Suprapubic skin (tissue), 4 donors: ENCODE results near the gene IFT27. TPM values are rescaled to one million over a fixed set of nuclear protein-coding genes. Genes with fewer than 3 reads are reported as not detected.

Experiments
- DNase-seq, 2 donors: peaks; one replicate each; pipeline ENCODE4 v3.0.0-alpha.2; 2019; ENCODE audit warnings: low spot score in 2 of 2
- H3K27ac ChIP-seq: fragments of 200-600 bp; sonication (generic); one replicate; pipeline ENCODE4 v1.5.1; 2019
- H3K27me3 ChIP-seq: fragments of 200-600 bp; sonication (generic); one replicate; pipeline ENCODE4 v1.5.1; 2019
- H3K36me3 ChIP-seq: fragments of 200-600 bp; sonication (generic); one replicate; pipeline ENCODE4 v1.5.1; 2019
- H3K4me1 ChIP-seq: fragments of 200-600 bp; sonication (generic); one replicate; pipeline ENCODE4 v1.5.1; 2019
- H3K4me3 ChIP-seq: fragments of 200-600 bp; sonication (generic); one replicate; pipeline ENCODE4 v1.5.1; 2019; ENCODE audit warnings: mild to moderate bottlenecking
- H3K9me3 ChIP-seq: fragments of 200-600 bp; sonication (generic); one replicate; pipeline ENCODE4 v1.5.1; 2019
- CTCF ChIP-seq, 2 donors: fragments of 200-600 bp in 1 of 2; fragments of 450-650 bp in 1 of 2; sonication (generic) in 1 of 2; IDR thresholded peaks; one replicate each; pipeline ENCODE4 v1.5.1; 2016 to 2019; ENCODE audit warnings: antibody characterized with exemption in 2 of 2, mild to moderate bottlenecking in 1 of 2, moderate library complexity in 1 of 2
- EP300 ChIP-seq: sonication (generic); formaldehyde crosslinking; IDR thresholded peaks from one replicate; pipeline ENCODE4 v1.6.1; 2017; ENCODE audit warnings: antibody characterized with exemption
- POLR2A ChIP-seq, 2 donors: fragments of 450-650 bp; IDR thresholded peaks; one replicate each; pipeline ENCODE4 v1.6.1; 2017; ENCODE audit warnings: antibody characterized with exemption in 2 of 2, mild to moderate bottlenecking in 2 of 2, moderate library complexity in 2 of 2
- POLR2AphosphoS5 ChIP-seq, 3 donors: sonication (generic); formaldehyde crosslinking; IDR thresholded peaks; one replicate each; pipeline ENCODE4 v1.6.1; 2017; ENCODE audit warnings: antibody characterized with exemption in 3 of 3
- WGBS: methylation state at CpG from one replicate; pipeline ENCODE4 v1.1.5; 2018; 5-methylcytosine and 5-hydroxymethylcytosine counted together
- total RNA-seq, 4 donors: library from RNA; depleted of rRNA; stranded (reverse); fragments of >200 nt; gene quantifications; one replicate each; pipeline ENCODE4 v1.1.0, GENCODE V29; 2016

IFT27 gene
- total RNA-seq, 4 donors from 2014 or later, result 8.2 to 29.0 (median 17.7) TPM

- 65% methylated on average over 9 of the region's 9 CpGs for WGBS
- peaks cover 61% of the 10 kb centered on the region for H3K27me3 ChIP-seq
- peak in 1 of 2 donors; percentile 65 for DNase-seq
- no peak overlapping the region for H3K27ac ChIP-seq
- H3K4me1 ChIP-seq, result no peaks in the 10 kb centered on the region
- H3K9me3 ChIP-seq, result no peaks in the 10 kb centered on the region
- no peak overlapping the region for H3K4me3 ChIP-seq
- TF ChIP-seq POLR2AphosphoS5 (IDR thresholded peaks at IDR 0.05), result no peak
- no peak for TF ChIP-seq POLR2A (IDR thresholded peaks at IDR 0.05)
- TF ChIP-seq EP300, result no peak
- TF ChIP-seq CTCF (IDR thresholded peaks at IDR 0.05), result no peak
- H3K36me3 ChIP-seq, result no peaks in the 10 kb centered on the region
Observed at GRCh38 chr22:36726007-36726380, 49.9 kb downstream of the IFT27 start.

- Histone ChIP-seq H3K9me3 (no peaks in the 10 kb centered on the region), H3K36me3 (no peaks in the 10 kb centered on the region), H3K27me3 (peaks cover 66% of the 10 kb centered on the region), H3K4me1 (no peaks in the 10 kb centered on the region), H3K4me3 (no peak overlapping the region), H3K27ac (no peak overlapping the region)
- DNase-seq, result peak in 1 of 2 donors; percentile 48
- no peak for TF ChIP-seq EP300
- no peak for TF ChIP-seq POLR2A (IDR thresholded peaks at IDR 0.05)
- no peak for TF ChIP-seq CTCF (IDR thresholded peaks at IDR 0.05)
- TF ChIP-seq POLR2AphosphoS5 (IDR thresholded peaks at IDR 0.05), result no peak
- WGBS, result 72% methylated on average over 21 of the region's 24 CpGs
Observed at GRCh38 chr22:36725366-36726006, 50.4 kb downstream of the IFT27 start.

- no peak overlapping the region for H3K4me3 ChIP-seq
- no peaks in the 10 kb centered on the region for H3K9me3 ChIP-seq
- H3K4me1 ChIP-seq, result no peaks in the 10 kb centered on the region
- peaks cover 68% of the 10 kb centered on the region for H3K27me3 ChIP-seq
- peak in 1 of 2 donors; percentile 29 for DNase-seq
- TF ChIP-seq POLR2AphosphoS5 (IDR thresholded peaks at IDR 0.05) (no peak), CTCF (IDR thresholded peaks at IDR 0.05) (no peak), EP300 (no peak), POLR2A (IDR thresholded peaks at IDR 0.05) (no peak)
- no peaks in the 10 kb centered on the region for H3K36me3 ChIP-seq
- no peak overlapping the region for H3K27ac ChIP-seq
- WGBS, result 79% methylated on average over 4 of the region's 4 CpGs
Observed at GRCh38 chr22:36724836-36725235, 51.1 kb downstream of the IFT27 start.

GRCh38 chr22:36722055-36722454, 53.9 kb downstream of the IFT27 start:
- H3K4me3 ChIP-seq, result no peak overlapping the region
- H3K36me3 ChIP-seq, result no peaks in the 10 kb centered on the region
- DNase-seq, result no peak
- no peak overlapping the region for H3K27ac ChIP-seq
- peaks cover 89% of the 10 kb centered on the region for H3K27me3 ChIP-seq
- no peaks in the 10 kb centered on the region for H3K9me3 ChIP-seq
- TF ChIP-seq POLR2AphosphoS5 (IDR thresholded peaks at IDR 0.05), result no peak
- TF ChIP-seq CTCF (IDR thresholded peaks at IDR 0.05), result no peak
- H3K4me1 ChIP-seq, result no peaks in the 10 kb centered on the region

- no peak for TF ChIP-seq POLR2AphosphoS5 (IDR thresholded peaks at IDR 0.05)
- no peak for TF ChIP-seq EP300
- TF ChIP-seq CTCF (IDR thresholded peaks at IDR 0.05), result no peak
- TF ChIP-seq POLR2A (IDR thresholded peaks at IDR 0.05), result no peak
- H3K36me3 ChIP-seq, result no peaks in the 10 kb centered on the region
- no peaks in the 10 kb centered on the region for H3K9me3 ChIP-seq
- no peak overlapping the region for H3K27ac ChIP-seq
- peaks cover 62% of the 10 kb centered on the region for H3K27me3 ChIP-seq
- H3K4me3 ChIP-seq, result no peak overlapping the region
- no peaks in the 10 kb centered on the region for H3K4me1 ChIP-seq
- DNase-seq, result no peak
- WGBS, result 91% methylated on average over 1 of the region's 1 CpG
Observed at GRCh38 chr22:36715647-36716046, 60.3 kb downstream of the IFT27 start.
